ENCODE measurements around the gene SPACA6. TPM values are rescaled to one million over a fixed set of nuclear protein-coding genes. Genes with fewer than 3 reads are reported as not detected.
A peak's percentile ranks its signal among the peaks of the same experiment; 100 is the strongest.

SPACA6 gene
- total and polyA plus RNA-seq, 2 experiments from 2014 or later: 5.1 to 11.5 TPM

- TF ChIP-seq ZNF331 (CRISPR knock-in tag; IDR thresholded peaks at IDR 0.05; ENCODE audit: low read depth): no peak
Measured at GRCh38 chr19:51727349-51727880, 34.3 kb downstream of the SPACA6 start (continued).

DNA sequence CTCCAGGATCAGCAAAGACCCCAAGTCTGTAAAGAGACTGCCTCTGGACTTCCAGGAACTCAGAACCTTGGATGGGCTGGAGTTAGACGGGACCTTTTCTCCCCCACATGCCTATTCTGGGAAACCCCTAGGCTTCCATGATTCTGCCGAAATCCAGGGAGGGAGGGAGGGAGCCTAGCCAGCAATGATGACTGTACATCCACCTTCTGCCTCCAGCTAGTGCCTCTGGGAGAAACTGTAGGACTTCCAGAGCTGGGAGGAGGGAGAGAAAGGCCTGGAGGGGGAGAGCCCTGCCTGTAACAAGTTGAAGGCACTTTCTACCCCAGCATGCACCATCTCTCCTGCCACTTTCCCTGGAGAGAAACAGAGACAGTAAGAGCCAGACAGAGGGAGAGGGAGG is 36.7 kb downstream of the SPACA6 start:
- no peak for ATAC-seq
- no peak overlapping the region for H3K27ac Mint-ChIP-seq

GRCh38 chr19:51733742-51734522 is 40.8 kb downstream of the SPACA6 start:
- peaks cover 42% of the 10 kb centered on the region for H3K9me3 Mint-ChIP-seq
- TF ChIP-seq ZNF331 (CRISPR knock-in tag; IDR thresholded peaks at IDR 0.05; ENCODE audit: low read depth): no peak
- TF ChIP-seq JUNB (IDR thresholded peaks at IDR 0.05; ENCODE audit: unreplicated experiment): no peak
- no peak for TF ChIP-seq EZH2 (IDR thresholded peaks at IDR 0.05; ENCODE audit: low read depth, unreplicated experiment)
- TF ChIP-seq, protein P1, sequence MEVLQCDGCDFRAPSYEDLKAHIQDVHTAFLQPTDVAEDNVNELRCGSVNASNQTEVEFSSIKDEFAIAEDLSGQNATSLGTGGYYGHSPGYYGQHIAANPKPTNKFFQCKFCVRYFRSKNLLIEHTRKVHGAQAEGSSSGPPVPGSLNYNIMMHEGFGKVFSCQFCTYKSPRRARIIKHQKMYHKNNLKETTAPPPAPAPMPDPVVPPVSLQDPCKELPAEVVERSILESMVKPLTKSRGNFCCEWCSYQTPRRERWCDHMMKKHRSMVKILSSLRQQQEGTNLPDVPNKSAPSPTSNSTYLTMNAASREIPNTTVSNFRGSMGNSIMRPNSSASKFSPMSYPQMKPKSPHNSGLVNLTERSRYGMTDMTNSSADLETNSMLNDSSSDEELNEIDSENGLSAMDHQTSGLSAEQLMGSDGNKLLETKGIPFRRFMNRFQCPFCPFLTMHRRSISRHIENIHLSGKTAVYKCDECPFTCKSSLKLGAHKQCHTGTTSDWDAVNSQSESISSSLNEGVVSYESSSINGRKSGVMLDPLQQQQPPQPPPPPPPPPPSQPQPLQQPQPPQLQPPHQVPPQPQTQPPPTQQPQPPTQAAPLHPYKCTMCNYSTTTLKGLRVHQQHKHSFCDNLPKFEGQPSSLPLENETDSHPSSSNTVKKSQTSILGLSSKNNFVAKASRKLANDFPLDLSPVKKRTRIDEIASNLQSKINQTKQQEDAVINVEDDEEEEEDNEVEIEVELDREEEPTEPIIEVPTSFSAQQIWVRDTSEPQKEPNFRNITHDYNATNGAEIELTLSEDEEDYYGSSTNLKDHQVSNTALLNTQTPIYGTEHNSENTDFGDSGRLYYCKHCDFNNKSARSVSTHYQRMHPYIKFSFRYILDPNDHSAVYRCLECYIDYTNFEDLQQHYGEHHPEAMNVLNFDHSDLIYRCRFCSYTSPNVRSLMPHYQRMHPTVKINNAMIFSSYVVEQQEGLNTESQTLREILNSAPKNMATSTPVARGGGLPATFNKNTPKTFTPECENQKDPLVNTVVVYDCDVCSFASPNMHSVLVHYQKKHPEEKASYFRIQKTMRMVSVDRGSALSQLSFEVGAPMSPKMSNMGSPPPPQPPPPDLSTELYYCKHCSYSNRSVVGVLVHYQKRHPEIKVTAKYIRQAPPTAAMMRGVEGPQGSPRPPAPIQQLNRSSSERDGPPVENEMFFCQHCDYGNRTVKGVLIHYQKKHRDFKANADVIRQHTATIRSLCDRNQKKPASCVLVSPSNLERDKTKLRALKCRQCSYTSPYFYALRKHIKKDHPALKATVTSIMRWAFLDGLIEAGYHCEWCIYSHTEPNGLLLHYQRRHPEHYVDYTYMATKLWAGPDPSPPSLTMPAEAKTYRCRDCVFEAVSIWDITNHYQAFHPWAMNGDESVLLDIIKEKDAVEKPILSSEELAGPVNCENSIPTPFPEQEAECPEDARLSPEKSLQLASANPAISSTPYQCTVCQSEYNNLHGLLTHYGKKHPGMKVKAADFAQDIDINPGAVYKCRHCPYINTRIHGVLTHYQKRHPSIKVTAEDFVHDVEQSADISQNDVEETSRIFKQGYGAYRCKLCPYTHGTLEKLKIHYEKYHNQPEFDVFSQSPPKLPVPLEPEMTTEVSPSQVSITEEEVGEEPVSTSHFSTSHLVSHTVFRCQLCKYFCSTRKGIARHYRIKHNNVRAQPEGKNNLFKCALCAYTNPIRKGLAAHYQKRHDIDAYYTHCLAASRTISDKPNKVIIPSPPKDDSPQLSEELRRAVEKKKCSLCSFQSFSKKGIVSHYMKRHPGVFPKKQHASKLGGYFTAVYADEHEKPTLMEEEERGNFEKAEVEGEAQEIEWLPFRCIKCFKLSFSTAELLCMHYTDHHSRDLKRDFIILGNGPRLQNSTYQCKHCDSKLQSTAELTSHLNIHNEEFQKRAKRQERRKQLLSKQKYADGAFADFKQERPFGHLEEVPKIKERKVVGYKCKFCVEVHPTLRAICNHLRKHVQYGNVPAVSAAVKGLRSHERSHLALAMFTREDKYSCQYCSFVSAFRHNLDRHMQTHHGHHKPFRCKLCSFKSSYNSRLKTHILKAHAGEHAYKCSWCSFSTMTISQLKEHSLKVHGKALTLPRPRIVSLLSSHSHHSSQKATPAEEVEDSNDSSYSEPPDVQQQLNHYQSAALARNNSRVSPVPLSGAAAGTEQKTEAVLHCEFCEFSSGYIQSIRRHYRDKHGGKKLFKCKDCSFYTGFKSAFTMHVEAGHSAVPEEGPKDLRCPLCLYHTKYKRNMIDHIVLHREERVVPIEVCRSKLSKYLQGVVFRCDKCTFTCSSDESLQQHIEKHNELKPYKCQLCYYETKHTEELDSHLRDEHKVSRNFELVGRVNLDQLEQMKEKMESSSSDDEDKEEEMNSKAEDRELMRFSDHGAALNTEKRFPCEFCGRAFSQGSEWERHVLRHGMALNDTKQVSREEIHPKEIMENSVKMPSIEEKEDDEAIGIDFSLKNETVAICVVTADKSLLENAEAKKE (CRISPR knock-in tag; IDR thresholded peaks at IDR 0.05): no peak

More for the DNA sequence above, 36.7 kb downstream of the SPACA6 start:
- Histone ChIP-seq H3K4me1 (ENCODE audit: insufficient read depth) (peaks cover 21% of the 10 kb centered on the region), H3F3A (replicated peaks; ENCODE audit: low read depth) (no peaks in the 10 kb centered on the region), H3K9me2 (ENCODE audit: insufficient read depth) (no peaks in the 10 kb centered on the region), H3K4me3 (no peak overlapping the region), H4K20me1 (replicated peaks; ENCODE audit: insufficient read depth) (no peaks in the 10 kb centered on the region), H2AFZ (no peak overlapping the region), H3K27ac (ENCODE audit: low read depth) (no peak overlapping the region), H3K4me2 (no peak overlapping the region), H3K27me3 (ENCODE audit: insufficient read depth) (no peaks in the 10 kb centered on the region), H3K36me3 (ENCODE audit: insufficient read depth) (no peaks in the 10 kb centered on the region; the same call in 1 of the 2 replicates), H3K79me2 (replicated peaks; ENCODE audit: insufficient read depth) (no peaks in the 10 kb centered on the region)
- Mint-ChIP-seq H3K9me3 (peaks cover 34% of the 10 kb centered on the region), H3K27me3 (ENCODE audit: insufficient read depth, low read depth, poor library complexity) (peaks cover 11% of the 10 kb centered on the region), H3K4me3 (no peak overlapping the region), H3K36me3 (ENCODE audit: low read depth) (peaks cover 13% of the 10 kb centered on the region), H3K4me1 (peaks cover 37% of the 10 kb centered on the region)
- TF ChIP-seq STAT1 (IDR thresholded peaks at IDR 0.05; ENCODE audit: unreplicated experiment) (no peak), CTCF (conservative IDR thresholded peaks at IDR 0.05; ENCODE audit: low read depth in 2 of 2) (no peak)
- DNase-seq (ENCODE audit: low spot score): no peak

More at GRCh38 chr19:51733742-51734522, 40.8 kb downstream of the SPACA6 start:
- ATAC-seq: no peak; the same call in 2 of the 3 replicates
- Histone ChIP-seq H3F3A (replicated peaks; ENCODE audit: low read depth) (no peaks in the 10 kb centered on the region), H3K4me1 (ENCODE audit: insufficient read depth) (peaks cover 9% of the 10 kb centered on the region), H3K4me2 (peak overlapping the region; percentile 56), H3K9me2 (ENCODE audit: insufficient read depth) (no peaks in the 10 kb centered on the region), H2AFZ (no peak overlapping the region), H3K27ac (ENCODE audit: low read depth) (no peak overlapping the region; the same call in 1 of the 2 replicates), H4K20me1 (replicated peaks; ENCODE audit: insufficient read depth) (no peaks in the 10 kb centered on the region), H3K79me2 (replicated peaks; ENCODE audit: insufficient read depth) (no peaks in the 10 kb centered on the region), H3K4me3 (peak overlapping the region; percentile 22; the same call in 1 of the 2 replicates), H3K27me3 (ENCODE audit: insufficient read depth) (no peaks in the 10 kb centered on the region), H3K36me3 (ENCODE audit: insufficient read depth) (no peaks in the 10 kb centered on the region; the same call in 1 of the 2 replicates)
- Mint-ChIP-seq H3K36me3 (ENCODE audit: low read depth) (peaks cover 13% of the 10 kb centered on the region; the same call in 2 of the 3 replicates), H3K27me3 (ENCODE audit: insufficient read depth, low read depth, poor library complexity) (peaks cover 8% of the 10 kb centered on the region), H3K4me3 (no peak overlapping the region), H3K27ac (no peak overlapping the region), H3K4me1 (peaks cover 15% of the 10 kb centered on the region; the same call in 2 of the 3 replicates)
- peak; percentile 62 for DNase-seq (ENCODE audit: low spot score)
